AG20443 (cell line): ENCODE results near the gene RHBDL3.

Experiments
- DNase-seq: peaks from one replicate; pipeline ENCODE4 v3.0.0; 2012; ENCODE audit warnings: low spot score, mixed read lengths

RHBDL3 gene

GRCh38 chr17:32357615-32358014 is 92.0 kb downstream of the RHBDL3 start:
- no peak for DNase-seq

DNA sequence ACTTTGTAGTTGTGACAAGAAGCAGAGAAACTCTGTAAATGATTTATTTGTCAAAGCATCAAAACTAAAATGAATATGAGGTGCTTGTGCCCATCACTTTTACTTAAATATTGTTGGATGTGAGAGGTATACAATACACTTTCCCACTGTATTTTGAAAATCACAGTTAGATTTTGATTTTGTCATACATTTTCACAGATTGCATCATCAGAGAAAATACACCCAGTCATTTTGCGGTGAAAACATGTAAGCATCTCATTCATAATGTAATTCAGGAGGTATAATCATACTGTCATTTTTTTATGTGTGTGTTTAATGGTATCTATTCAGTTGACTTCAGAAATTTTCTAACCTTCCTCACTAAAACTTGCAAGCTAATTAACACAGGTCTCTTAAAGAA is 95.6 kb downstream of the RHBDL3 start:
- no peak for DNase-seq

- no peak for DNase-seq
These were observed 104.8 kb downstream of the RHBDL3 start for GRCh38 chr17:32370426-32370825.
